HepG2 (cell line): ENCODE data around the gene ATR. TPM values are rescaled to one million over a fixed set of nuclear protein-coding genes. Genes with fewer than 3 reads are reported as not detected.
A peak's percentile ranks its signal among the peaks of the same experiment; 100 is the strongest.

Source experiments
- ESRRA ChIP-seq: sonication (generic); formaldehyde crosslinking; IDR thresholded peaks from 2 replicates; pipeline ENCODE4 v1.5.1; 2020; ENCODE audit warnings: mild to moderate bottlenecking, low read depth, missing genetic modification reagents
- HNF4G ChIP-seq, 2 experiments: sonication (generic) in 1 of 2; formaldehyde crosslinking in 1 of 2; IDR thresholded peaks; 2 replicates each; pipeline versions ENCODE4 v1.4.0 to v1.6.1; 2011 to 2020; ENCODE audit warnings: borderline replicate concordance in 2 of 2, low read depth in 2 of 2, mild to moderate bottlenecking in 2 of 2, low read length in 1 of 2, missing genetic modification reagents in 1 of 2, moderate library complexity in 1 of 2
- NCOR1 ChIP-seq: fragments of 200-600 bp; sonication (generic); IDR thresholded peaks from 2 replicates; pipeline ENCODE4 v1.7.0; 2017; ENCODE audit warnings: antibody characterized with exemption, low read length, borderline replicate concordance
- NONO ChIP-seq, 2 experiments: fragments of 450-650 bp in 1 of 2; sonication (generic) in 1 of 2; formaldehyde crosslinking in 1 of 2; IDR thresholded peaks in 1 of 2; conservative IDR thresholded peaks in 1 of 2; 2 replicates each; pipeline versions ENCODE4 v1.6.1 to v1.8.0; 2017 to 2022; ENCODE audit warnings: mild to moderate bottlenecking in 1 of 2, missing genetic modification reagents in 1 of 2, moderate library complexity in 1 of 2
- SAP130 ChIP-seq: IDR thresholded peaks from 2 replicates; pipeline ENCODE4 v1.6.1; 2016; ENCODE audit warnings: low read depth
- SOX6 ChIP-seq, 2 experiments: fragments of 450-650 bp in 1 of 2; sonication (generic) in 1 of 2; formaldehyde crosslinking in 1 of 2; IDR thresholded peaks; 2 replicates each; pipeline versions ENCODE4 v1.4.0 to v1.6.1; 2017 to 2020; ENCODE audit warnings: antibody characterized with exemption in 1 of 2, mild to moderate bottlenecking in 1 of 2, missing genetic modification reagents in 1 of 2
- TBX2 ChIP-seq: sonication (generic); formaldehyde crosslinking; IDR thresholded peaks from 2 replicates; pipeline ENCODE4 v1.5.0; 2020; ENCODE audit warnings: missing genetic modification reagents, mild to moderate bottlenecking, borderline replicate concordance
- ZNF879 ChIP-seq: sonication (generic); formaldehyde crosslinking; IDR thresholded peaks from 2 replicates; pipeline ENCODE4 v1.8.1; 2023; ENCODE audit warnings: missing genetic modification reagents
- polyA plus RNA-seq, 8 experiments: library from polyadenylated mRNA; depleted of rRNA in 3 of 8; stranded (reverse) in 7 of 8; unstranded in 1 of 8; fragments of >200 nt; fragmentation: Illumina TruSeq in 4 of 8; extraction: Trizol in 4 of 8; gene quantifications; 2 replicates each; pipeline versions ENCODE4 v1.2.1 to v1.2.3, GENCODE V29; 2011 to 2016; ENCODE audit warnings: low read depth in 4 of 8, missing spikeins in 1 of 8, mixed read lengths in 1 of 8; ENCODE audit not compliant: insufficient read depth in 1 of 8
- total RNA-seq, 5 experiments: library from RNA; depleted of rRNA; stranded (reverse); fragments of >200 nt; fragmentation: Illumina TruSeq; extraction: Trizol; gene quantifications; 2 replicates each; pipeline ENCODE4 v1.2.3, GENCODE V29; 2016; ENCODE audit warnings: low read depth in 1 of 5
- TF ChIP-seq, protein P1 (sequence below): sonication (generic); formaldehyde crosslinking; IDR thresholded peaks from 2 replicates; pipeline ENCODE4 v1.8.0; 2022; ENCODE audit warnings: missing genetic modification reagents, mild to moderate bottlenecking, borderline replicate concordance
- TF ChIP-seq, protein P2 (sequence below): sonication (generic); formaldehyde crosslinking; IDR thresholded peaks from 2 replicates; pipeline ENCODE4 v1.4.0; 2020; ENCODE audit warnings: missing genetic modification reagents
- TF ChIP-seq, protein P3 (sequence below): sonication (generic); formaldehyde crosslinking; IDR thresholded peaks from 2 replicates; pipeline ENCODE4 v1.8.0; 2022; ENCODE audit warnings: low read depth, missing genetic modification reagents
- TF ChIP-seq, protein P4 (sequence below): sonication (generic); formaldehyde crosslinking; IDR thresholded peaks from 2 replicates; pipeline ENCODE4 v1.5.0; 2020; ENCODE audit warnings: mild to moderate bottlenecking, missing genetic modification reagents, borderline replicate concordance

The ATR gene
- total and polyA plus RNA-seq, 2 of the 13 experiments (the other 11 are each of a cell fraction or from before 2014, with no cell fraction given) = 6.6 to 17.0 TPM

DNA sequence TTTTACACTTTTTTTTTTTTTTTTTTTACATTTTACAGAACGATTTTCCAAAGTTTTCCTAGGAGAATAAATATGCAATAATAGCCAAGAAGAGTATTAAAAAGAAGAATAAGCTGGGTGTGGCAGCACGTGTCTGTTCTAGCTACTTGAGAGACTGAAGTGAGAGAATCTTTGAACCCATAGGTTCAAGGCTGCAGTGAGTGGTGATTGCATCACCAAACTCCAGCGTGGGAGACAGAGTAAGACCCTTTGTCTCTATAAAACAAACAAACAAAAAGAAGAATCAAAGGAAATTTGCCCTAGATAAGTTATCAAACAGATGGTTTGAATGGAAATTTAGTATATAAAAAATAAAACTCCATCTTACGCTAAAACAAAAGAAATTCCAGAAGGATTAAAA lies 144.0 kb downstream of the ATR start (continued):
- TF ChIP-seq ZNF879 (CRISPR knock-in tag) (no peak), NCOR1 (peak; percentile 60; the same call in 1 of the 2 replicates), ESRRA (CRISPR knock-in tag) (no peak), SOX6 (IDR thresholded peaks at IDR 0.05) (no peak), SOX6 (CRISPR knock-in tag; IDR thresholded peaks at IDR 0.05) (peak; percentile 83), HNF4G (IDR thresholded peaks at IDR 0.05; ENCODE audit: borderline replicate concordance, low read depth, low read length) (0 out of 2 replicates have a peak, but pooled peaks have one; percentile 15), HNF4G (CRISPR knock-in tag; IDR thresholded peaks at IDR 0.05; ENCODE audit: borderline replicate concordance, low read depth) (no peak), NONO (IDR thresholded peaks at IDR 0.05) (no peak), NONO (CRISPR knock-in tag; conservative IDR thresholded peaks at IDR 0.05) (no peak), TBX2 (CRISPR knock-in tag) (no peak), SAP130 (CRISPR knock-in tag) (peak; percentile 25; the same call in 1 of the 2 replicates)
- TF ChIP-seq, protein P1, sequence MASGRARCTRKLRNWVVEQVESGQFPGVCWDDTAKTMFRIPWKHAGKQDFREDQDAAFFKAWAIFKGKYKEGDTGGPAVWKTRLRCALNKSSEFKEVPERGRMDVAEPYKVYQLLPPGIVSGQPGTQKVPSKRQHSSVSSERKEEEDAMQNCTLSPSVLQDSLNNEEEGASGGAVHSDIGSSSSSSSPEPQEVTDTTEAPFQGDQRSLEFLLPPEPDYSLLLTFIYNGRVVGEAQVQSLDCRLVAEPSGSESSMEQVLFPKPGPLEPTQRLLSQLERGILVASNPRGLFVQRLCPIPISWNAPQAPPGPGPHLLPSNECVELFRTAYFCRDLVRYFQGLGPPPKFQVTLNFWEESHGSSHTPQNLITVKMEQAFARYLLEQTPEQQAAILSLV (CRISPR knock-in tag) = no peak
- TF ChIP-seq, protein P2, sequence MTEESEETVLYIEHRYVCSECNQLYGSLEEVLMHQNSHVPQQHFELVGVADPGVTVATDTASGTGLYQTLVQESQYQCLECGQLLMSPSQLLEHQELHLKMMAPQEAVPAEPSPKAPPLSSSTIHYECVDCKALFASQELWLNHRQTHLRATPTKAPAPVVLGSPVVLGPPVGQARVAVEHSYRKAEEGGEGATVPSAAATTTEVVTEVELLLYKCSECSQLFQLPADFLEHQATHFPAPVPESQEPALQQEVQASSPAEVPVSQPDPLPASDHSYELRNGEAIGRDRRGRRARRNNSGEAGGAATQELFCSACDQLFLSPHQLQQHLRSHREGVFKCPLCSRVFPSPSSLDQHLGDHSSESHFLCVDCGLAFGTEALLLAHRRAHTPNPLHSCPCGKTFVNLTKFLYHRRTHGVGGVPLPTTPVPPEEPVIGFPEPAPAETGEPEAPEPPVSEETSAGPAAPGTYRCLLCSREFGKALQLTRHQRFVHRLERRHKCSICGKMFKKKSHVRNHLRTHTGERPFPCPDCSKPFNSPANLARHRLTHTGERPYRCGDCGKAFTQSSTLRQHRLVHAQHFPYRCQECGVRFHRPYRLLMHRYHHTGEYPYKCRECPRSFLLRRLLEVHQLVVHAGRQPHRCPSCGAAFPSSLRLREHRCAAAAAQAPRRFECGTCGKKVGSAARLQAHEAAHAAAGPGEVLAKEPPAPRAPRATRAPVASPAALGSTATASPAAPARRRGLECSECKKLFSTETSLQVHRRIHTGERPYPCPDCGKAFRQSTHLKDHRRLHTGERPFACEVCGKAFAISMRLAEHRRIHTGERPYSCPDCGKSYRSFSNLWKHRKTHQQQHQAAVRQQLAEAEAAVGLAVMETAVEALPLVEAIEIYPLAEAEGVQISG (CRISPR knock-in tag) = no peak
- TF ChIP-seq, protein P3, sequence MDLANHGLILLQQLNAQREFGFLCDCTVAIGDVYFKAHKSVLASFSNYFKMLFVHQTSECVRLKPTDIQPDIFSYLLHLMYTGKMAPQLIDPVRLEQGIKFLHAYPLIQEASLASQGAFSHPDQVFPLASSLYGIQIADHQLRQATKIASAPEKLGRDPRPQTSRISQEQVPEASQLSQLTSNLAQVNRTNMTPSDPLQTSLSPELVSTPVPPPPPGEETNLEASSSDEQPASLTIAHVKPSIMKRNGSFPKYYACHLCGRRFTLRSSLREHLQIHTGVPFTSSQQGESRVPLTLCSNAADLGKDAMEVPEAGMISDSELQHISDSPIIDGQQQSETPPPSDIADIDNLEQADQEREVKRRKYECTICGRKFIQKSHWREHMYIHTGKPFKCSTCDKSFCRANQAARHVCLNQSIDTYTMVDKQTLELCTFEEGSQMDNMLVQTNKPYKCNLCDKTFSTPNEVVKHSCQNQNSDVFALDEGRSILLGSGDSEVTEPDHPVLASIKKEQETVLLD = no peak
- TF ChIP-seq, protein P4, sequence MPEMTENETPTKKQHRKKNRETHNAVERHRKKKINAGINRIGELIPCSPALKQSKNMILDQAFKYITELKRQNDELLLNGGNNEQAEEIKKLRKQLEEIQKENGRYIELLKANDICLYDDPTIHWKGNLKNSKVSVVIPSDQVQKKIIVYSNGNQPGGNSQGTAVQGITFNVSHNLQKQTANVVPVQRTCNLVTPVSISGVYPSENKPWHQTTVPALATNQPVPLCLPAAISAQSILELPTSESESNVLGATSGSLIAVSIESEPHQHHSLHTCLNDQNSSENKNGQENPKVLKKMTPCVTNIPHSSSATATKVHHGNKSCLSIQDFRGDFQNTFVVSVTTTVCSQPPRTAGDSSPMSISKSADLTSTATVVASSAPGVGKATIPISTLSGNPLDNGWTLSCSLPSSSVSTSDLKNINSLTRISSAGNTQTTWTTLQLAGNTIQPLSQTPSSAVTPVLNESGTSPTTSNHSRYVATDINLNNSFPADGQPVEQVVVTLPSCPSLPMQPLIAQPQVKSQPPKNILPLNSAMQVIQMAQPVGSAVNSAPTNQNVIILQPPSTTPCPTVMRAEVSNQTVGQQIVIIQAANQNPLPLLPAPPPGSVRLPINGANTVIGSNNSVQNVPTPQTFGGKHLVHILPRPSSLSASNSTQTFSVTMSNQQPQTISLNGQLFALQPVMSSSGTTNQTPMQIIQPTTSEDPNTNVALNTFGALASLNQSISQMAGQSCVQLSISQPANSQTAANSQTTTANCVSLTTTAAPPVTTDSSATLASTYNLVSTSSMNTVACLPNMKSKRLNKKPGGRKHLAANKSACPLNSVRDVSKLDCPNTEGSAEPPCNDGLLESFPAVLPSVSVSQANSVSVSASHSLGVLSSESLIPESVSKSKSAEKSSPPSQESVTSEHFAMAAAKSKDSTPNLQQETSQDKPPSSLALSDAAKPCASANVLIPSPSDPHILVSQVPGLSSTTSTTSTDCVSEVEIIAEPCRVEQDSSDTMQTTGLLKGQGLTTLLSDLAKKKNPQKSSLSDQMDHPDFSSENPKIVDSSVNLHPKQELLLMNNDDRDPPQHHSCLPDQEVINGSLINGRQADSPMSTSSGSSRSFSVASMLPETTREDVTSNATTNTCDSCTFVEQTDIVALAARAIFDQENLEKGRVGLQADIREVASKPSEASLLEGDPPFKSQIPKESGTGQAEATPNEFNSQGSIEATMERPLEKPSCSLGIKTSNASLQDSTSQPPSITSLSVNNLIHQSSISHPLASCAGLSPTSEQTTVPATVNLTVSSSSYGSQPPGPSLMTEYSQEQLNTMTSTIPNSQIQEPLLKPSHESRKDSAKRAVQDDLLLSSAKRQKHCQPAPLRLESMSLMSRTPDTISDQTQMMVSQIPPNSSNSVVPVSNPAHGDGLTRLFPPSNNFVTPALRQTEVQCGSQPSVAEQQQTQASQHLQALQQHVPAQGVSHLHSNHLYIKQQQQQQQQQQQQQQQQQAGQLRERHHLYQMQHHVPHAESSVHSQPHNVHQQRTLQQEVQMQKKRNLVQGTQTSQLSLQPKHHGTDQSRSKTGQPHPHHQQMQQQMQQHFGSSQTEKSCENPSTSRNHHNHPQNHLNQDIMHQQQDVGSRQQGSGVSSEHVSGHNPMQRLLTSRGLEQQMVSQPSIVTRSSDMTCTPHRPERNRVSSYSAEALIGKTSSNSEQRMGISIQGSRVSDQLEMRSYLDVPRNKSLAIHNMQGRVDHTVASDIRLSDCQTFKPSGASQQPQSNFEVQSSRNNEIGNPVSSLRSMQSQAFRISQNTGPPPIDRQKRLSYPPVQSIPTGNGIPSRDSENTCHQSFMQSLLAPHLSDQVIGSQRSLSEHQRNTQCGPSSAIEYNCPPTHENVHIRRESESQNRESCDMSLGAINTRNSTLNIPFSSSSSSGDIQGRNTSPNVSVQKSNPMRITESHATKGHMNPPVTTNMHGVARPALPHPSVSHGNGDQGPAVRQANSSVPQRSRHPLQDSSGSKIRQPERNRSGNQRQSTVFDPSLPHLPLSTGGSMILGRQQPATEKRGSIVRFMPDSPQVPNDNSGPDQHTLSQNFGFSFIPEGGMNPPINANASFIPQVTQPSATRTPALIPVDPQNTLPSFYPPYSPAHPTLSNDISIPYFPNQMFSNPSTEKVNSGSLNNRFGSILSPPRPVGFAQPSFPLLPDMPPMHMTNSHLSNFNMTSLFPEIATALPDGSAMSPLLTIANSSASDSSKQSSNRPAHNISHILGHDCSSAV (CRISPR knock-in tag) = no peak
